AG09309 (cell line): ENCODE data around the gene SLC7A11.

ENCODE experiments used
- DNase-seq: peaks from one replicate; pipeline ENCODE4 v3.0.0-alpha.2; 2010; ENCODE audit warnings: low read depth
- H3K4me3 ChIP-seq: 2 replicates; pipeline ENCODE4 v1.5.1; 2011; ENCODE audit warnings: mild to moderate bottlenecking, low read depth, low read length, moderate library complexity; ENCODE audit not compliant: control insufficient read depth
- CTCF ChIP-seq: IDR thresholded peaks from 2 replicates; pipeline ENCODE4 v1.5.1; 2011; ENCODE audit warnings: mild to moderate bottlenecking, low read depth, low read length, inconsistent platforms; ENCODE audit not compliant: insufficient read depth, control insufficient read depth; ENCODE audit errors: missing control alignments

Gene SLC7A11

GRCh38 chr4:138182838-138183426 lies 59.2 kb downstream of the SLC7A11 start:
- peak; percentile 53 for TF ChIP-seq CTCF
- H3K4me3 ChIP-seq = no peak overlapping the region
- DNase-seq = peak; percentile 21

GRCh38 chr4:138181287-138181686 lies 60.9 kb downstream of the SLC7A11 start:
- TF ChIP-seq CTCF = no peak
- no peak overlapping the region for H3K4me3 ChIP-seq
- no peak for DNase-seq

GRCh38 chr4:138178566-138178965 lies 63.6 kb downstream of the SLC7A11 start:
- no peak overlapping the region for H3K4me3 ChIP-seq
- TF ChIP-seq CTCF = no peak
- no peak for DNase-seq

- TF ChIP-seq CTCF = no peak
- DNase-seq = no peak
- H3K4me3 ChIP-seq = no peak overlapping the region
Observed at GRCh38 chr4:138177278-138177968, 64.7 kb downstream of the SLC7A11 start.

- no peak for DNase-seq
- H3K4me3 ChIP-seq = no peak overlapping the region
- no peak for TF ChIP-seq CTCF
Observed at GRCh38 chr4:138174981-138175794, 67.0 kb downstream of the SLC7A11 start.

GRCh38 chr4:138164208-138164607 lies 77.9 kb downstream of the SLC7A11 start:
- TF ChIP-seq CTCF = no peak
- DNase-seq = no peak
- H3K4me3 ChIP-seq = no peak overlapping the region
